B cell (primary cell): Measurements from ENCODE around the gene ARHGAP1. TPM values are rescaled to one million over a fixed set of nuclear protein-coding genes. Genes with fewer than 3 reads are reported as not detected.

Source experiments
- ATAC-seq: fragments of 200-7000 bp; cut with Tn5 transposase; one replicate; pipeline ENCODE4 v1.10.0; 2021; ENCODE audit warnings: low read depth, mild to moderate bottlenecking, moderate number of reproducible peaks, moderate library complexity
- CTCF ChIA-PET: fragments of 350-600 bp; sonication (Branson Sonifier 250); formaldehyde crosslinking; loops from one replicate; lab custom pipeline; 2021; ENCODE audit warnings: antibody characterized with exemption, inconsistent platforms; lab: Charles Lee
- POLR2A ChIA-PET: fragments of 350-600 bp; sonication (Branson Sonifier 250); formaldehyde crosslinking; loops from one replicate; lab custom pipeline; 2021; ENCODE audit warnings: antibody characterized with exemption; lab: Charles Lee
- DNase-seq: peaks from one replicate; pipeline ENCODE4 v3.0.0; 2013
- H2AFZ ChIP-seq: 2 replicates; pipeline ENCODE4 v1.6.1; 2012; ENCODE audit warnings: mild to moderate bottlenecking, low read depth, low read length; ENCODE audit not compliant: insufficient read depth, poor library complexity, severe bottlenecking
- H3K27ac ChIP-seq, 2 donors: 1 replicate in 1 of 2; 2 replicates in 1 of 2; pipeline ENCODE4 v1.5.1; 2012 to 2013; ENCODE audit warnings: low read length in 2 of 2, mild to moderate bottlenecking in 2 of 2, moderate library complexity in 1 of 2
- H3K27me3 ChIP-seq, 4 experiments: fragments of 200-600 bp in 1 of 4; sonication (generic) in 1 of 4; replicated peaks in 1 of 4; 1 replicate in 2 of 4; 2 replicates in 2 of 4; pipeline versions ENCODE4 v1.6.1 to v1.7.0; 2013 to 2016; ENCODE audit warnings: low read length in 3 of 4, mild to moderate bottlenecking in 2 of 4, mixed read lengths in 1 of 4, moderate library complexity in 1 of 4; ENCODE audit not compliant: insufficient read depth in 4 of 4, control insufficient read depth in 3 of 4; ENCODE audit errors: control extremely low read depth in 1 of 4
- H3K36me3 ChIP-seq, 2 experiments: replicated peaks in 1 of 2; 1 replicate in 1 of 2; 2 replicates in 1 of 2; pipeline versions ENCODE4 v1.6.1 to v1.7.1; 2013; ENCODE audit warnings: low read length in 1 of 2; ENCODE audit not compliant: insufficient read depth in 2 of 2, control insufficient read depth in 1 of 2; ENCODE audit errors: control extremely low read depth in 1 of 2, extremely low read depth in 1 of 2
- H3K4me1 ChIP-seq, 2 donors: fragments of 200-600 bp in 1 of 2; sonication (generic) in 1 of 2; 1 replicate in 1 of 2; 2 replicates in 1 of 2; pipeline versions ENCODE4 v1.5.1 to v1.6.1; 2013 to 2017; ENCODE audit warnings: low read length in 2 of 2; ENCODE audit not compliant: control insufficient read depth in 2 of 2, insufficient read depth in 2 of 2
- H3K4me2 ChIP-seq: replicated peaks from 2 replicates; pipeline ENCODE3; 2012; ENCODE audit warnings: mild to moderate bottlenecking, low read depth, low read length; ENCODE audit not compliant: poor library complexity, severe bottlenecking
- H3K4me3 ChIP-seq, 5 experiments: fragments of 200-600 bp in 1 of 5; sonication (generic) in 1 of 5; 1 replicate in 3 of 5; 2 replicates in 2 of 5; pipeline versions ENCODE4 v1.5.1 to v1.7.0; 2011 to 2016; ENCODE audit warnings: low read length in 4 of 5, mild to moderate bottlenecking in 4 of 5, low read depth in 2 of 5, control low read depth in 1 of 5, moderate library complexity in 1 of 5; ENCODE audit not compliant: insufficient read depth in 1 of 5; ENCODE audit errors: control extremely low read depth in 1 of 5, extremely low read depth in 1 of 5
- H3K79me2 ChIP-seq: fragments of 200-600 bp; sonication (generic); one replicate; pipeline ENCODE4 v1.6.0; 2016; ENCODE audit warnings: low read length; ENCODE audit not compliant: control insufficient read depth, insufficient read depth
- H3K9ac ChIP-seq: fragments of 200-600 bp; sonication (generic); 2 replicates; pipeline ENCODE4 v1.6.1; 2017; ENCODE audit warnings: mild to moderate bottlenecking, low read length, moderate library complexity
- H3K9me3 ChIP-seq, 3 donors: one replicate each; pipeline versions ENCODE4 v1.6.1 to v1.7.1; 2013; ENCODE audit warnings: low read length in 2 of 3; ENCODE audit not compliant: control insufficient read depth in 2 of 3, insufficient read depth in 1 of 3; ENCODE audit errors: control extremely low read depth in 1 of 3
- H4K20me1 ChIP-seq: 2 replicates; pipeline ENCODE4 v1.6.0; 2012; ENCODE audit warnings: mild to moderate bottlenecking, low read length; ENCODE audit not compliant: insufficient read depth, control insufficient read depth, poor library complexity, severe bottlenecking
- H3K27ac Mint-ChIP-seq: one replicate; pipeline ENCODE4 v1.8.0; 2021; ENCODE audit warnings: mixed read lengths
- H3K27me3 Mint-ChIP-seq: one replicate; pipeline ENCODE4 v1.8.0; 2021; ENCODE audit warnings: mixed read lengths
- H3K4me1 Mint-ChIP-seq: one replicate; pipeline ENCODE4 v1.8.0; 2021; ENCODE audit warnings: mixed read lengths
- H3K4me3 Mint-ChIP-seq: one replicate; pipeline ENCODE4 v1.8.0; 2021; ENCODE audit warnings: mixed read lengths
- H3K9me3 Mint-ChIP-seq: one replicate; pipeline ENCODE4 v1.8.0; 2022; ENCODE audit warnings: mixed read lengths; ENCODE audit not compliant: insufficient read depth
- CTCF ChIP-seq: fragments of 200-600 bp; IDR thresholded peaks from one replicate; pipeline ENCODE4 v1.8.0; 2022; ENCODE audit warnings: antibody characterized with exemption, mild to moderate bottlenecking
- EZH2 ChIP-seq: IDR thresholded peaks from 2 replicates; pipeline ENCODE4 v1.6.1; 2012; ENCODE audit warnings: borderline replicate concordance, low read depth, mild to moderate bottlenecking, moderate library complexity, low read length; ENCODE audit not compliant: insufficient read depth, poor library complexity, severe bottlenecking
- WGBS: methylation state at CpG from one replicate; pipeline ENCODE4 v1.1.5; 2013; ENCODE audit warnings: missing lambda C conversion rate; ENCODE audit not compliant: insufficient coverage; 5-methylcytosine and 5-hydroxymethylcytosine counted together
- intact Hi-C: fragments of 100-400 bp; cut with micrococcal nuclease; formaldehyde crosslinking; loops from one replicate; pipeline ENCODE4 v1.10.0; 2022
- polyA plus RNA-seq: library from polyadenylated mRNA; depleted of rRNA; stranded (reverse); fragments of >200 nt; gene quantifications from 2 replicates; pipeline ENCODE4 v1.2.3, GENCODE V29; 2012
- total RNA-seq, 2 donors: library from RNA; stranded (reverse); fragments of 120-200 nt in 1 of 2; gene quantifications; 1 replicate in 1 of 2; 2 replicates in 1 of 2; pipeline versions ENCODE4 v1.2.3 to v1.2.4, GENCODE V29; 2013 to 2022

ARHGAP1 gene
- total and polyA plus RNA-seq, 2 donors (not counting 1 experiment from before 2014, with no cell fraction given) = 33.9 to 55.0 TPM

GRCh38 chr11:46630237-46630636, 70.2 kb downstream of the ARHGAP1 start:
- POLR2A ChIA-PET = no interaction called here
- H3K9me3 Mint-ChIP-seq = no peaks in the 10 kb centered on the region
- WGBS = no CpG with 5 or more reads among the region's 1 CpG

GRCh38 chr11:46628961-46629360, 71.5 kb downstream of the ARHGAP1 start:
- Histone ChIP-seq H3K4me2 (no peak overlapping the region), H3K4me3 (no peak overlapping the region), H3K27ac (no peak overlapping the region), H3K9ac (no peak overlapping the region), H3K79me2 (peaks cover 79% of the 10 kb centered on the region), H2AFZ (no peak overlapping the region), H3K36me3 (peaks cover 8 to 47% of the 10 kb centered on the region in 2 experiments), H3K27me3 (no peaks in the 10 kb centered on the region), H4K20me1 (peaks cover 24% of the 10 kb centered on the region), H3K9me3 (no peaks in the 10 kb centered on the region), H3K4me1 (no peaks in the 10 kb centered on the region)
- intact Hi-C loops = no loop called here
- CTCF ChIA-PET = no interaction called here
- H3K4me3 Mint-ChIP-seq = no peak overlapping the region
- no peak for DNase-seq
- POLR2A ChIA-PET = no interaction called here
- no peaks in the 10 kb centered on the region for H3K27me3 Mint-ChIP-seq
- H3K4me1 Mint-ChIP-seq = peaks cover 8% of the 10 kb centered on the region
- no peaks in the 10 kb centered on the region for H3K9me3 Mint-ChIP-seq
- 100% methylated on average over 1 of the region's 6 CpGs for WGBS
- no peak for TF ChIP-seq CTCF
- no peak for TF ChIP-seq EZH2
- no peak overlapping the region for H3K27ac Mint-ChIP-seq
- no peak for ATAC-seq

More at GRCh38 chr11:46630237-46630636, 70.2 kb downstream of the ARHGAP1 start:
- Histone ChIP-seq H3K36me3 (peaks cover 7 to 36% of the 10 kb centered on the region in 2 experiments), H3K4me1 (no peaks in the 10 kb centered on the region), H3K79me2 (peaks cover 71% of the 10 kb centered on the region), H3K4me2 (no peak overlapping the region), H3K27ac (no peak overlapping the region), H4K20me1 (peaks cover 16% of the 10 kb centered on the region), H3K9ac (no peak overlapping the region), H3K27me3 (no peaks in the 10 kb centered on the region), H3K4me3 (no peak overlapping the region), H2AFZ (no peak overlapping the region), H3K9me3 (no peaks in the 10 kb centered on the region)
- no peak for DNase-seq
- Mint-ChIP-seq H3K27me3 (no peaks in the 10 kb centered on the region), H3K4me1 (peaks cover 3% of the 10 kb centered on the region), H3K4me3 (no peak overlapping the region), H3K27ac (no peak overlapping the region)
- no peak for TF ChIP-seq CTCF
- no peak for TF ChIP-seq EZH2
- intact Hi-C loops = no loop called here
- no peak for ATAC-seq
- CTCF ChIA-PET = interaction anchor here (0.7 to 1.4 kb wide), 2 partner anchors 13 to 241 kb away, joined by 3 read pairs; no protein-coding TSS in a partner anchor

Other genes starting within 250 kb of the ARHGAP1 start
- gene AMBRA1, start 106.6 kb downstream of the ARHGAP1 start, total RNA-seq = 36.1 and 47.4 TPM in 2 replicates
- 13.8 and 16.8 TPM in 2 replicates for gene AMBRA1, start 106.6 kb downstream of the ARHGAP1 start, polyA plus RNA-seq
- 6.7 and 8.0 TPM in 2 replicates for gene HARBI1, start 83.4 kb downstream of the ARHGAP1 start, total RNA-seq
- gene HARBI1, start 83.4 kb downstream of the ARHGAP1 start, polyA plus RNA-seq = 7.7 and 12.6 TPM in 2 replicates
- 88.8 and 92.8 TPM in 2 replicates for gene ATG13, start 83.1 kb downstream of the ARHGAP1 start, total RNA-seq
- 35.7 and 48.5 TPM in 2 replicates for gene ATG13, start 83.1 kb downstream of the ARHGAP1 start, polyA plus RNA-seq
- gene ZNF408, start 412 bp upstream of the ARHGAP1 start, total RNA-seq = 19.2 and 22.3 TPM in 2 replicates
- gene ZNF408, start 412 bp upstream of the ARHGAP1 start, polyA plus RNA-seq = 8.3 and 9.0 TPM in 2 replicates
- gene F2, start 18.6 kb upstream of the ARHGAP1 start, total RNA-seq = not detected in 2 replicates
- not detected in 2 replicates for gene F2, start 18.6 kb upstream of the ARHGAP1 start, polyA plus RNA-seq
- 49.4 and 54.3 TPM in 2 replicates for gene CKAP5, start 145.7 kb upstream of the ARHGAP1 start, total RNA-seq
- gene CKAP5, start 145.7 kb upstream of the ARHGAP1 start, polyA plus RNA-seq = 7.3 and 7.9 TPM in 2 replicates
- not detected in 2 replicates for gene LRP4, start 217.9 kb upstream of the ARHGAP1 start, total RNA-seq
- gene LRP4, start 217.9 kb upstream of the ARHGAP1 start, polyA plus RNA-seq = not detected in 2 replicates
- 27.4 and 29.0 TPM in 2 replicates for gene CSTPP1, start 236.1 kb upstream of the ARHGAP1 start, total RNA-seq
- 9.6 and 11.5 TPM in 2 replicates for gene CSTPP1, start 236.1 kb upstream of the ARHGAP1 start, polyA plus RNA-seq